GM11168 (cell line): ENCODE results near the gene TMEM256.

Experiments used
- in situ Hi-C: fragments of 300-500 bp; cut with MboI; formaldehyde crosslinking; loops from one replicate; pipeline ENCODE4 v1.12.0; 2022; ENCODE audit warnings: low sequenced_read_pairs; ENCODE audit not compliant: unreplicated experiment

TMEM256 gene

DNA sequence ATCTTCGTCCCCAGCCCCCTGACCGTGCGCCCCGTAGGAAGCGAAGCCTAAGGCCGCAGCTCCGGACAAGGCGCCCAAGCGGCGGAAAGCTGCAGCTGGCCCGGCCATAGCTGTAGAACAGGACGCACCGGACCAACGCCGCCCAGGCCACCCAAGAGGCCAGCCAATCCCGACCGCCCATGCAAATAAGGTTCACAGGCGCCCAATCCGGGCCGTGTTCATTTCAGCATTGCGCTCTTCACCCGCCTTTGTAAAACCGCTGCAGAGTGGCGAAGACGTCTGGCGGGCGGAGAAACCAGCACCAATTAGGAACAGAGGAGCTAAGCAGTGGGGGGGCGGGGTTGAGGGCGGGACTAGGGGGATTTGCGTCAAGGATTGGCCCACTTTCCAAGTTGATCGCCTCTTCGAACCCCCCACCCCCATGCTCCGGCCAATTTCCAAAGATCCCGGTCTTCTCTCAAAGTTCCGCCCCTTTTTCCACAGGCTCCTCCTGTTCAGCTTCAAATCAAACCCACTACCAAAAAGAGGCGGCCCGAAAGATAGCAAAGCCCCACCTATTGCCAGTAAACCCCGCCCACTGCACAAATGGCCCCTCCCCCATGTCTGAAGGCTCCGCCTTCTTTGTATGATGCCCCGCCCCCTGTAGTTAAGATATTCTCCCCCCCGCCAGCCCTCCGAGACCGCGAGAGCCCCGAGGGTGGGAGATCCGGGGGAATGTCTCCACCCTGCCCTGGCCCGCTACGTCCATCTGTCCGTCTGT lies at the start of gene TMEM256:
TSS of gene TMEM256 (minus strand) at position 121 of the 760 bp plus-strand sequence. CDS start at position 108, 13 bp downstream.
- in situ Hi-C loops = no loop called here

DNA sequence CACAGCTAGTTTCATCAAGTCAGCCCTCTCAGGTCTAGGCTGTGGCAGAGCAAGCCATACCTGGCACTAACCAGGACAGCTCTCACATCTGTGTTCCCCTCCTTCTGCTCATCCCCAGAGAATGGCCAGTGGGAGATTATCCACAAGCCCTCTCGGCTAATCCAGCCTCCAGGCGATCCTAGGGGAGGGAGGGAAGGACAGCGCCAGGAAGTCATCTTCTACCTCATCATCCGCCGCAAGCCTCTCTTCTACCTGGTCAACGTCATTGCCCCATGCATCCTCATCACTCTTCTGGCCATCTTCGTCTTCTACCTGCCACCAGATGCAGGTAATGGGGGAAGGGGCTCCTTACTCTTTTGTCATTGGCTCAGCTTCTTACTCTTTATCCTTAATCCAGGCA lies 44.6 kb upstream of the TMEM256 start:
- in situ Hi-C loops = no loop called here

DNA sequence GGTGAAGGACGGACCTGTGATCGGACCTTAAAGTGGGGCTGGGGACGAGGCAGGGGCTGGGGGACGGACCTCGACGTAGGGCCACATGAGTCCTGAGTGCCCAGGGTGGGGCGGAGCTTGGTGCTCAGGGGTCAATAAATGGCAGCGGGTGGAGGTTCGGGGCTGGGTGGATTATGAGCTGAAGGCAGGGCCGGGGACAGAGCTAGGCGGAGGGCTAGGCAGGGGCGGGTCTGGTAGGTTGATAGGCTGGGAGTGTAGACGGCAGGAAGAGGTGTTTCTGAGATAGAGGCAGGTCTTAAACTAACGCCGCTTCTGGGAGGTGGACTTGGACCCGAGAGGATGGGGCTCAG lies 41.7 kb upstream of the TMEM256 start:
- in situ Hi-C loops = no loop called here

DNA sequence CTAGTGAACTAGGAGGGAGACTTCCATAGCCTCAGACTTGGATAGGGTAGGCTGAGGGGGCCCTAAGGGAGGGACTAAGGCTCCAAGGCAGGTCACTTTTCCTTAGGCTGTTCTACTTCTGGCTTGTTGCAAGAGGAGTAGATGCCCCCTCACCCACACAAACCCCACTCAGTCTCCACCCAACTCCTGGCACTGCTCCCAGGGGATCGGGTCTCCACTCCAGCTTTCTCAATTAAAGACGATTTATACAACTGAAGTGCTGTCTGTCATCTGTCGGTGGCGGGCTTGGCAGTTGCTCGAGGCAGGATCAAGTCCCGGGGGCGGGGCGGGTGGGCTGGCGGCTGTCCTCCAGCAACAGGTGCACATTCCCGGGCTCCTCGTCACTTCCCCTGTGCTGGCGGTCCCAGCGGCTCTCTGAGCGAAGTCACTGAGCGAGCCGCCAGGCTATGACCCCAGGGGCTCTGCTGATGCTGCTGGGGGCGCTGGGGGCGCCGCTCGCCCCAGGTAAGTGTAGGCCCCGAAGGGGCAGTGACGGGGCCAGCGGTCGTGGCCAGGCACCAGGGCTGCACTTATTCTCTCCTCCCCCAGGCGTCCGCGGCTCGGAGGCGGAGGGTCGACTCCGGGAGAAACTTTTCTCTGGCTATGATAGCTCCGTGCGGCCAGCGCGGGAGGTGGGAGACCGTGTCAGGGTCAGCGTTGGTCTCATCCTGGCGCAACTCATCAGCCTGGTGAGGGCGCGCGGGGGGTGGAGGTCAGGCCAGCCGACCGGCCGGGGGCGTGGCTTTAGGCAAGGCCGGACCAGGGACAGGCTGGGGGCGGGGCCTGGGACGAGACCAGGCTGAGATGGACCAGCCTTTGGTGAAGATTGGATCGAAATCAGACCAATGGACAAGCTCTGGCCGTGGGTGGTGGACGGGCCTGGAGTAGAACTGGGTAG lies 41.1 kb upstream of the TMEM256 start, which contains the start of gene CHRNB1:
TSS of gene CHRNB1 (plus strand) at position 380 of the 937 bp plus-strand sequence. CDS start at position 447, 67 bp downstream.
- in situ Hi-C loops = no loop called here

DNA sequence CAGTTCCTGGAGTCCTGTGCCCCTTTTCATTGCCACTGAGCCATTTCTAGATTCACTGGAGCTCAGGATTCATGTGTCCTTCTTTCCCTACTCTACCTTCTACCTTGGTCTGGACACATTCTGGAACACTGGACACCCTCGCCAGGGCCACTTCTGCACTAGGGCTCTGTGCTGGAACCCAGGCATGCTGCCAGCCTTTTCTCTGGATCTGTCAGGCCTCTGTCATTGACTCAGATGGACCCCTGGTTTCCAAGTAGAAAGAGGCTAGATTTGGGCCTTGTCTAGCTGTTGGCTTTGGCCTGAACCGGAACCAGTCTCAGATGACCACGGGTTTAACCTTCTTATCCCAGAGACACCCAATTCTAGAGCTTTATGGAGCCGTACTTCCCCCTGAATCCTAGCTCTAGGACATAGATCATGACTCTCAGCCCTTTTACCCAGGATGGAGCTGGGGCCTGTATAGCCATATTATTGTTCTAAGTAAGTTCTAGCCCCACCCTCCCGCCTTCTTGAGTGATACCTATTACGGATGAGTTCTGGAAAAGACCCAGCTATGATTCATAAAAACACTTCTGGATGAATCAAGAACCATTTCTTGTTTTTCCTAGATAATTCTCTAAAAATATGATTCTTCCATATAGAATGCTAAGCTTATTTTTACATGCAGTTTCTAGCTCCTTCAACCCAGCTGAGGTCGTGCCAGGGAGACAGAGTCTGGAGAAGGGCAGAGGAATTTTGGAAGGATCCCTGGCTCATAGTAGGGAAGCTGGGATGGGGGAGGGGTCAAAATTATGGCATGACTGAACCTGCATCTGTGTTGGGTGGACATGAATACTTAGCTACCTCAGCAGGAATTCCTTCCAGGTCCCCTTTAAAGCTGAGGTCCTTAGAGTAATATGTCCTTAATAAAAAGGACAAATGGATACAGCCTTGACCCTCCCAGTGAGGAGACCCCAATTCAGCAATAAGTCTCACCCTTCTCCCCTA lies 39.9 kb upstream of the TMEM256 start:
- in situ Hi-C loops = no loop called here

DNA sequence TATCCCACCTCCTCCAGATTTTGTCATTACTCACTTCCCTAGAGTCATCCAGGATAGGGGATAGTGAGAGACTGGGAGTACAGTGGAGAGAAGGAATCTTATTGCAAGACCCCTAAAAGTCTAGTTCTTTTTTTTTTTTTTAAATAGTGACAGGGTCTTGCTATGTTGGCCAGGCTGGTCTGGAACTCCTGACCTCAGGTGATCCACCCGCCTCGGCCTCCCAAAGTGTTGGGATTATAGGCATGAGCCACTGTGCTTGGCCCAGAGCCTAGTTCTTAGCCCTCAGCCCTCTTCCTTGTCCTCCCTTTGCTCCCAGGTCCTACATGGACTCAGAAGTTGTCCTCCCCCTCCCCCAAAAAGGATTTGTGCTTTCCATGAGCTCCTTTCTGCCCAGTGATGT lies 38.2 kb upstream of the TMEM256 start:
- in situ Hi-C loops = no loop called here

DNA sequence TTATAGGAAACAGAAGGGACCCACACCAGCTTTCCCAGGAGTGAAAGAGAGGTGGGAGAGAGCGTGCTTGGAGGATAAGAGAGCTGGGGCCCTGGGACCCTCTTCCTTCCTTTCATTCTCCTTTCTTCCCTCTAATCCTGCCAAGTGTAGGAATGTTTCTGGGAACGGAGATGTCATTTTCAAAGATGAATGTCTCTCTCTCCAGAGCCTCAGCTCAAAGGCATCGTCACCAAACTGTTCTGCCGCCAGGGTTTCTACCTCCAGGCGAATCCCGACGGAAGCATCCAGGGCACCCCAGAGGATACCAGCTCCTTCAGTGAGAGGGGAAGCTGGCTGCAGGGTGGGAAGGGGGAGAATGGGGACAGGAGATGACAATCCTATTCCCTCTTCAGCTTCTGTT lies 37.4 kb upstream of the TMEM256 start:
- in situ Hi-C loops = no loop called here

DNA sequence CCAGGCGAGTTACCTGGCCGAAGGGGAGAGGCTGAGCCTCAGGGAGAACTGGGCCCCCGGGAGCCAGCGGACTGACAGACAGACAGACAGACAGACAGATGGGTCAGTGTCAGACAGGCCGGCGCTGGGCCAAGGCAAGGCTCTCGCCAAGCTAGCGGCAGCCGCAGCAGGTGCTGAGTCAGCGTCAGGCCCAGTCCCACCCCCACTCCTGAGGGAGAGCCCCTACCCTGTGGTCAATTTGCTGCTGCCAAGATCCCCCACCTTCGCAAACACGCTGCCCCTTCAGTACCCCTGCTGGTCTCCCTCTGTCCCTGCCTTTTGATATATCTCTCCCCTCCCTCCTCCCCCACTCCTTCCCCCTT lies 36.9 kb upstream of the TMEM256 start:
- in situ Hi-C loops = no loop called here

DNA sequence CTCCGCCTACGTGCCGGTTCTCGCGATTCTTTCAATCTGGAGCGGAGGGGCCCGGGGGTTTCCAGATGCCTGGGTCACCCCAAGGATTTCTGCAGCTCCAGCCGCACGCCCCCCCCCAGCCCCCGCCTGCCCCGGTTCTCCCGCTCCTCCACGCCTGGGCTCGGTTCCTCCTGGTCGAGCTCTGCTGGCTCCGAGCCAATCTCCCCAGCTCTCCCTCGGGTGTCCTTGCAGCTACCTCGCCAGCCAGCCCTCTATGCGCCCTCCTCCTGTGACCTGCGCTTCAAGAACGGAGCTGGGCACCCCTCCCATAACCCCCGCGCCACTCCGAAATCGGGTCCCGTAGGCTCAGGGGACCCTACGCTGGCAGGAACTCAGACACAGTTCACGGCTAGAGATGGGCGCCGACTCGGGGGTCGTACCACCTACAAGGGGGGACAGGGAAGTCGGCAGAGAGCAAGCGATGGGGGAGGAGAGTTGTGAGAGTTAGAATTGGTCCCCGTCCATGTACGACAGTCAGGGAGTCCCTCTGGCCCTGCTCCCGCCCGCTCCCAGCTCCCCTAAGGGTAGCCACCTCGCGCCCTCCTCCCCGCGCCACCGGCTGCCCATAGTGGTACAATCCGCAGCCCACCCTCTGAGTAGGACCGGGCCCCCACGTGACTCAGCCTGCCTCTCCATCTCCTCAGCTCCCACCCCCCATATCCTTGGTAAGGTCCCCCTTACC lies 36.4 kb upstream of the TMEM256 start:
- in situ Hi-C loops = no loop called here

DNA sequence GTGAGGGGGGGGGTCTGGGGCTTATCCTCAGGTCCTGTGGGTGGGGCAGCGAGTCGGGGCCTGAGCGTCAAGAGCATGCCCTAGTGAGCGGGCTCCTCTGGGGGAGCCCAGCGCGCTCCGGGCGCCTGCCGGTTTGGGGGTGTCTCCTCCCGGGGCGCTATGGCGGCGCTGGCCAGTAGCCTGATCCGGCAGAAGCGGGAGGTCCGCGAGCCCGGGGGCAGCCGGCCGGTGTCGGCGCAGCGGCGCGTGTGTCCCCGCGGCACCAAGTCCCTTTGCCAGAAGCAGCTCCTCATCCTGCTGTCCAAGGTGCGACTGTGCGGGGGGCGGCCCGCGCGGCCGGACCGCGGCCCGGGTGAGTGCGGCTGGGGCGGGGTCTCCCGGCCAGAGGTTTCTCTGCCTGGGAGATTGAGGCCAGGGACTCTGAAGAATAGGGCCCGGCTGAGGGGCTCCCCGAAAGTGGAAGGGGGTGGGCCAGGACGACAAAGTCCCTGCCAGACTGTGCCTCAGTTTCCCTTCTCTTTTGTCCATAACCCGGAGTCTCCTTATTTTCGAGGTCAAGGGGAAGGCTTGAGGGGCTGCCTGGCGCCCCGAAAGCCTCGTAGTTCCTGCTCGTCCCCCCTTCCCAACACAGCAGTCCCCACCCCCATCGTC lies 35.7 kb upstream of the TMEM256 start, which contains the start of gene FGF11:
TSS of gene FGF11 (plus strand) at position 51 of the 651 bp plus-strand sequence. CDS start at position 160, 109 bp downstream.
- in situ Hi-C loops = loop anchor here (10.0 kb wide), 1 partner anchor 165 kb away; no protein-coding TSS in a partner anchor

DNA sequence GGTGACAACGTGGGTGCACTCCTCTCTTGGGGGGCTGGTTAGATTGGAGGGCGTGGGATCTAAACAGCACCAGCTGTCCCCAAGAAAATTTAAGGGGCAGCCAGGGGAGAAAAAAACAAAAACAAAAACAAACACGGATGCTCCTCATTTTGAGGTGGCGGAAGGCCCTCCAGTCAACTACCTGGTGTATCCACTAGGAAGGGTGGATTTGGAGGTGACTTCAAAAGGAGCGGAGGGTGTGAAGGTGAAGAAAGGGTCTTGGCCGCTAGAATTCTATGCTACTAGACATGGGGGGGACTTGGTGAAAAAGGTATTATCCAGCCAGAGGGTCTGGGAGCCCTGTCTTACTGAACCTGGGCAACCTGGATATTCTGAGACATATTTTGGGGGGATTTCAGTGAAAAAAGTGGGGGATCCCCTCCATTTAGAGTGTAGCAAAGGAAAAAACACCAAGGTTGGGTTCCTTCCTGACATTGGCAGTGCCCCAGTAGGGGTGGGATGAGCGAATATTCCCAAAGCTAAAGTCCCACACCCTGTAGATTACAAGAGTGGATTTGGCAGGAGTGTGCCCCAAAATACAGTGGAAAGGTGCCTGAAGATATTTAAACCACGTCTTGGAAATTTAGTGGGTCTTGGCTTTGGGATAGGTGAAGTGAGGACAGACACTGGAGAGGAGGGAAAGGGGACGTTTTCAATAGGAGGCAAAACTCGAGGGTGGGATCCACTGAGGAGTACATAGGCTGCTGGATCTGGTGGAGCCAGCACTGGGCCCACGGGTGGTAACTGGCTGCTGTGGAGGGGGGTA lies 35.0 kb upstream of the TMEM256 start:
- in situ Hi-C loops = loop anchor here (10.0 kb wide), 1 partner anchor 164 kb away; no protein-coding TSS in a partner anchor

DNA sequence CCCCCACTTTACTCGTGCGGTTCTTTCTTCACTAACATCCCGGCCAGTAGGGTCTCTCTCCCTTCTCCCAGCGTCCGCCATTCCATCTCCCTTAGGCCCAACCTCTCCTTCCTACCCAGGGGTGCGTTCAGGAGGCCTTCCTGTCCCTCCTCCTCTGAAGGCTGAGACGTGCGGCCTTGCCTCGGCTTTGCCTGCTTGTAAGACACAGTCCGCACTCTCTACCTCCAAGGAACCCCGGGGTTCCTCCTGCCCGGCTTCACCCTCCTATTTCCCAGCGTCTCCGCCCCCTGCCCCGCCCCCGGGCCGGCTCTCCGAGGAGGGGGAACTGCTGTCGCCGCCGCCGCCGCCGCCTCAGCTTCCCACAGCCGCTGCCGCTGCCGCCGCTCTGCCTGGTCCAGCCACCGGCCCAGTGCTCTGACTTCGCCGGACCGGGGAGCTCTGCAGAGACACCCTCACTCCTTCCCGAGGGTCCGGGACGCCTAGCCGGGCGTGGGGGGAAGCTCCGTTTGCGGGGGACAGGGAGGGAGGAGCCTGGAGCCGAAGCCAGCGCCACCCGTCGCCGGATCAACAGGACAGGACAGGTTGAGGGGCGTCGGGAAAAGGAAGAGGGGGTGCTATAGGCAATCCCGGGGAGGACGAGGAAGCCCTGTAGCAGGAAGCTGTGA lies 34.2 kb upstream of the TMEM256 start:
- in situ Hi-C loops = loop anchor here (10.0 kb wide), 1 partner anchor 163 kb away; no protein-coding TSS in a partner anchor

DNA sequence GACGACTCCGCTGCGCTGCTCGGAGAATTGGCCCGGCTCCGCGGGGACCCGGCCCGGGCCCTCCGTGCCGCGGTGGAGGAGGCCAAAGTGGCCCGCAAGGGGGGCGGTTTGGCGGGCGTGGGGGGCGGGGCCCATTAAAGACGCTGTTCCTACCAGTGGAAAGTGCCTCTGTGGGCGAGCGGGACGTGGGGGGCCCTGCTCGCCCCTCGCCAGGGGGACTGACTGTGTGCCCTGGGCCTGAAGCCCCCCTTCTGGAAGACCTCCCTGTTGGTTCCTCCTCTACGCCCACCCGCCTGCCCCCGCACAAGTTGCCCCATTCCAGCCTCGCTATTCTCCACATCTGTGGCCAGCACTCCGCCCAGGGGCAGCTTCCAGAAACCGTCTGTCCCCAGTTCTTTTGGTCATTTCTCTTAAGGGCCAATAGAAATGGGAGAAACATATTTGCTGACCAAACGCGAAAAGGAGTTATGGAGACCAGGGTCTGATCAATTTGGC lies 33.5 kb upstream of the TMEM256 start:
- in situ Hi-C loops = loop anchor here (10.0 kb wide), 1 partner anchor 163 kb away; no protein-coding TSS in a partner anchor

DNA sequence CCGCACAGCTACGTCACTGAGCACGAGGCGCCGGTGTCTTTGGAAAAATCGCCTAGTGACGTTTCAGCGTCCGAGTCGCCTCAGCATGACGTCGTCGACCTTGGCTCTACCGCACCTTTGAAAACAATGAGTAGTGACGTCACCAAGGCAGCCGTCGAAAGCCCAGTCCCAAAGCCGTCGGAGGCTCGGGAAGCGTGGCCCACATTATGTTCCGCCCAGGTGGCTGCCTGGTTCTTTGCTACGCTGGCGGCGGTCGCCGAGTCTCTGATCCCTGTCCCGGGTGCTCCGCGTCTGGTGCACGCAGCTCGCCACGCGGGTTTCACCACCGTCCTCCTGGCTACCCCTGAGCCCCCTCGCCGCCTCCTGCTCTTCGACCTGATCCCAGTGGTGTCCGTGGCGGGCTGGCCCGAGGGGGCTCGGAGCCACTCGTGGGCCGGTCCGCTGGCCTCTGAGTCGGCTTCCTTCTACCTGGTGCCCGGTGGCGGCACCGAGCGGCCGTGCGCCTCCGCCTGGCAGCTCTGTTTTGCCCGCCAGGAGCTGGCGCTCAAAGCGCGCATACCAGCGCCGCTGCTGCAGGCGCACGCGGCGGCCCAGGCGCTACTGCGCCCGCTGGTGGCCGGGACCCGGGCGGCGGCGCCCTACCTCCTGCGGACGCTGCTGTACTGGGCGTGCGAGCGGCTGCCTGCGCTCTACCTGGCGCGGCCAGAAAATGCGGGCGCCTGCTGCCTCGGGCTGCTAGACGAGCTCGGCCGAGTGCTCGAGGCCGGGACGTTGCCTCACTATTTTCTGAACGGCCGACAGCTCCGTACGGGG lies 32.9 kb upstream of the TMEM256 start:
- in situ Hi-C loops = loop anchor here (10.0 kb wide), 1 partner anchor 162 kb away; no protein-coding TSS in a partner anchor

DNA sequence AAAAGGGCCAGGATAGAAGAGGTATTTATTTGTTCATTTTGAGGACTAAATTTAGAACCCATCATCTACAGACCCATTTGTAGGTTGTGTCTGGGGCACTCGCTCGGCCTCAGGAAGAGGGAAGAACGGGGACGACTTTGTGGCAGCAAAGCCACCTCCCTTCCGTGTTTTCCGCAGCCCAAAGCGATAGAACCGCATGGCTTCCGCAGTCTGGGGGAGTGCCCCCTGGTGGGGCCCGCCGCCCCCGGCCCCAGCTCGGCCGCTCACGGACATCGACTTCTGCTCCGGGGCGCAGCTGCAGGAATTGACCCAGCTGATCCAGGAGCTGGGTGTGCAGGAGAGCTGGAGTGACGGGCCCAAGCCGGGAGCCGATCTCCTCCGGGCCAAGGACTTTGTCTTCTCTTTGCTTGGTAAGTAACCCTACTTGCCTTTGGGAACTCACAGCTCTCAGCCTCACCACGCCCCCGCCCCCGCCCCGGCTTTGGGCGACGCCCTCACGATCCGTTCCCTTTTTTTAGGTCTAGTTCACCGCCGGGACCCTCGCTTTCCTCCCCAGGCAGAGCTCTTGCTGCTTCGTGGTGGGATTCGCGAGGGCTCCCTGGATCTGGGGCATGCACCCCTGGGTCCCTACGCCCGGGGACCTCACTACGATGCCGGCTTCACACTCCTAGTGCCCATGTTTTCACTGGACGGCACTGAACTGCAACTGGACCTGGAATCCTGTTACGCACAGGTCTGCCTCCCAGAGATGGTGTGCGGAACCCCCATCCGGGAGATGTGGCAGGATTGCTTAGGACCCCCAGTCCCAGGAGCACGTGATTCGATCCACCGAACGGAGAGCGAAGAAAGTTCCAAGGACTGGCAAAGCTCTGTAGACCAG lies 32.0 kb upstream of the TMEM256 start:
- in situ Hi-C loops = loop anchor here (10.0 kb wide), 1 partner anchor 161 kb away; no protein-coding TSS in a partner anchor
